Breast epithelium (tissue), 4 donors: Measurements from ENCODE around the gene UBE2G1. TPM values are rescaled to one million over a fixed set of nuclear protein-coding genes. Genes with fewer than 3 reads are reported as not detected.
A peak's percentile ranks its signal among the peaks of the same experiment; 100 is the strongest.

ENCODE experiments used
- DNase-seq, 2 donors: peaks; one replicate each; pipeline ENCODE4 v3.0.0-alpha.2; 2019; ENCODE audit warnings: low spot score in 2 of 2
- H3K27ac ChIP-seq, 2 donors: fragments of 200-600 bp; sonication (generic) in 1 of 2; one replicate each; pipeline ENCODE4 v1.5.1; 2016 to 2019; ENCODE audit warnings: mild to moderate bottlenecking in 1 of 2
- H3K27me3 ChIP-seq, 2 donors: fragments of 200-600 bp; sonication (generic) in 1 of 2; one replicate each; pipeline versions ENCODE4 v1.5.1 to v1.6.0; 2017 to 2019; ENCODE audit warnings: control low read depth in 1 of 2, mild to moderate bottlenecking in 1 of 2
- H3K36me3 ChIP-seq: fragments of 200-600 bp; one replicate; pipeline ENCODE4 v1.5.1; 2019
- H3K4me1 ChIP-seq, 2 donors: fragments of 200-600 bp; sonication (generic); one replicate each; pipeline ENCODE4 v1.5.1; 2016 to 2019; ENCODE audit warnings: control low read depth in 1 of 2
- H3K4me3 ChIP-seq, 3 donors: fragments of 200-600 bp; sonication (generic); 1 replicate in 2 of 3; 2 replicates in 1 of 3; pipeline ENCODE4 v1.5.1; 2016 to 2019; ENCODE audit warnings: mild to moderate bottlenecking in 3 of 3, moderate library complexity in 2 of 3
- H3K9me3 ChIP-seq, 2 donors: fragments of 200-600 bp; sonication (generic) in 1 of 2; one replicate each; pipeline ENCODE4 v1.5.1; 2016 to 2019; ENCODE audit warnings: control low read depth in 1 of 2
- CTCF ChIP-seq, 3 donors: fragments of 450-650 bp; IDR thresholded peaks; one replicate each; pipeline ENCODE4 v1.5.1; 2016 to 2017; ENCODE audit warnings: antibody characterized with exemption in 3 of 3, mild to moderate bottlenecking in 3 of 3, moderate library complexity in 3 of 3
- POLR2A ChIP-seq: fragments of 450-650 bp; IDR thresholded peaks from one replicate; pipeline ENCODE4 v1.6.1; 2016; ENCODE audit warnings: antibody characterized with exemption, mild to moderate bottlenecking, moderate library complexity
- POLR2AphosphoS5 ChIP-seq, 3 donors: sonication (generic); formaldehyde crosslinking; IDR thresholded peaks; one replicate each; pipeline ENCODE4 v1.6.1; 2017; ENCODE audit warnings: antibody characterized with exemption in 3 of 3
- intact Hi-C: fragments of 100-400 bp; cut with DNase I; formaldehyde crosslinking; loops from one replicate; pipeline ENCODE4 v1.15.1; 2023; ENCODE audit warnings: low total_unique reads
- total RNA-seq, 3 donors: library from RNA; depleted of rRNA; stranded (reverse); fragments of >200 nt; gene quantifications; one replicate each; pipeline ENCODE4 v1.1.0, GENCODE V29; 2016

The UBE2G1 gene
- total RNA-seq, 3 donors from 2014 or later, result 43.3 to 56.5 (median 43.4) TPM

DNA sequence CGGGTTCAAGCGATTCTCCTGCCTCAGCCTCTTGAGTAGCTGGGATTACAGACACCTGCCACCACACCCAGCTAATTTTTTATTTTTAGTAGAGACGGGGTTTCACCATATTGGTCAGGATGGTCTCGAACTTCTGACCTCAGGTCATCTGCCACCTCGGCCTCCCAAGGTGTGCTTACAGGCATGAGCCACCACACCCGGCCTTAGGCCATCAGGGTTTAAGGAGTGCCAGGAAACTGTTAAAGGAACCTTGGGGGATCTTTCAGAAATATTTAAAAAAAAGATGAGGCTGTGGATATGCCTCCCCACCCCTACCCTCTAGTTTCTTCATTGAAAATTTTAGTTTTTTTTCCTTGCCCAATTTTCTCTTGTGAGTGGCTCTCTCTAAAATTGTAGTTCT is 31.4 kb upstream of the UBE2G1 start:
- no peak overlapping the region for H3K27ac ChIP-seq
- no peaks in the 10 kb centered on the region for H3K9me3 ChIP-seq
- intact Hi-C loops, result no loop called here
- no peaks in the 10 kb centered on the region for H3K4me1 ChIP-seq
- TF ChIP-seq POLR2A (no peak), CTCF (IDR thresholded peaks at IDR 0.05) (no peak), POLR2AphosphoS5 (IDR thresholded peaks at IDR 0.05) (no peak)
- no peak for DNase-seq
- H3K27me3 ChIP-seq, result no peaks in the 10 kb centered on the region
- no peak overlapping the region for H3K4me3 ChIP-seq
- H3K36me3 ChIP-seq, result no peaks in the 10 kb centered on the region

DNA sequence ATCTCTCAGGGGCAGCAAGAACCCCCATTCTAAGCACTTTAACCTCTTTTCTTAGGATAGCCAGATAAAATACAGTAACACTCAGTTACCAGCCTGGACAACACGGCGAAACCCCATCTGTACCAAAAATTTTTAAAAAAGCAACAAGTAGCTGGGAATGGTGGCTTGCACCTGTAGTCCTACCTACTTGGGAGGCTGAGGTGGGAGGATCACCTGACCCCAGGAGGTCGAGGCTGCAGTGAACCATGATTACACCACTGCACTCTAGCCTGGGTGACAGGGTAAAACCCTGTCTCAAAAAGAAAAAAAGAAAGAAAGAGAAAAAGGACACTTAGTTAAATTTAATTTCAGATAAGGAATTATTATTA is 28.6 kb upstream of the UBE2G1 start:
- peak overlapping the region; percentile 55 to 65 for H3K27ac ChIP-seq
- H3K4me1 ChIP-seq, result no peaks in the 10 kb centered on the region

DNA sequence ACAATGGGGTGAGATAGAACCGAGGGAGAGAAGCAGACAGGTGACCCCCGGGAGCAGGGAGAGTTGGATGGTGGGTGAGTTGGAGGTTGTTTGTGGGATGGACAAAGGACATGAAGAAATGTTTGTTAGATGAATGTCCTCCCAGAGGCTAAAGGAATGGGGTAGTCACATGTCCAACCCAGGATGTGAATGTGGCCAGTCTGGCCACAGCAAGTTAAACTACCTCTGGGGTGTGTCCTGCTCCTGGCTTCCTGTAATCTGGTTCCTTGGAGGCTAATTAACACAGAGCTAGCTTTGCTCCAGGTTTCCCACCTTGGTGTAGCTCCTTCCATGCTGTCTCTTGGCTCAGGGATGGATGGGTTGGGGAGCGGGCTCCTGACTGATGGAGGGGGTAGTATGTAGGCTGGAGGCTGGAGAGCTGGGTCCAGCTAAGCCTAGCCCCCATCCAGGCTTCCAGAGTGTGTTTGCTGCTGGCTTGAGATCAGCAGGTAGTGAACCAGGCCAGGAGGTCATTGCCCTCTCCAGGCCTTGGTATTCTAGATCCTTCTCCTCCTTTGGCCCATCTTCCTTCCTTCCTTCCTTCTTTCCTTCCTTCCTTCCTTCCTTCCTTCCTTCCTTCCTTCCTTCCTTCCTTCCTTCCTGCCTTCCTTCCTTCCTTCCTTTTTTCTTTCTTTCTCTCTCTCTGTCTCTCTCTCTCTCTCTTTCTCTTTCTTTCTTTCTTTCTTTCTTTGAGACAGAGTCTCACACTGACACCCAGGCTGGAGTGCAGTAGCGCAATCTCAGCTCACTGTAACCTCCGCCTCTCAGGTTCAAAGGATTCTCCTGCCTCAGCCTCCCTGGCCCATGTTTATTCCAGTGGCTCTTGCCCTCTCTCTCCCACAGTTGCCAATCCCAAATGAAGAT is 28.0 kb upstream of the UBE2G1 start:
- Histone ChIP-seq H3K27me3 (no peaks in the 10 kb centered on the region), H3K36me3 (no peaks in the 10 kb centered on the region), H3K9me3 (no peaks in the 10 kb centered on the region), H3K4me1 (no peaks in the 10 kb centered on the region), H3K27ac (peak overlapping the region; percentile 65 to 89), H3K4me3 (peak overlapping the region in 1 of 3 donors; percentile 37)
- DNase-seq, result peak in 1 of 2 donors; percentile 43
- TF ChIP-seq CTCF (IDR thresholded peaks at IDR 0.05) (no peak), POLR2AphosphoS5 (IDR thresholded peaks at IDR 0.05) (no peak), POLR2A (no peak)
- intact Hi-C loops, result no loop called here

More for the DNA sequence above, 28.6 kb upstream of the UBE2G1 start:
- no peaks in the 10 kb centered on the region for H3K9me3 ChIP-seq
- H3K36me3 ChIP-seq, result no peaks in the 10 kb centered on the region
- no peaks in the 10 kb centered on the region for H3K27me3 ChIP-seq
- TF ChIP-seq CTCF (IDR thresholded peaks at IDR 0.05), result no peak
- TF ChIP-seq POLR2AphosphoS5 (IDR thresholded peaks at IDR 0.05), result no peak
- TF ChIP-seq POLR2A, result no peak
- intact Hi-C loops, result no loop called here
- no peak for DNase-seq
- H3K4me3 ChIP-seq, result no peak overlapping the region

DNA sequence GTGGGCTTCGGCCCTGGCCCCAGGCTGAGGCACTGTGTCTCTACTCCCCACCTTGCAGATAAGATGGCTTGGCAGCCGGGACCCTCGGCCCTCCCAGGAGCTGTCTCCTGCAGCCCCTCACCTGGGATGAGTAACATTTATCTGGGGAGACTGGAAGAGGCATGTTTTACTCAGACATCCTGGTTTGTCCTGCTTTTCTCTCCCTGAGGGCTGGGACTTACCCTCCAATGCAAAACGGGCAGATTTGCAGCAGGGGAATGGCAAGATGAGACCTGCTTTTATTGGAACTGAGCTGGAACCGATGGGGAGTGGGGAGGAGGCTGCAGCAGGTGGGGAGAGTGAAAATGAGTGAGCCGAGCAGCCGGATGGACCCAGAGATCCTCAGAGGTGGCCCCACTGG is 27.3 kb upstream of the UBE2G1 start:
- Histone ChIP-seq H3K27me3 (no peaks in the 10 kb centered on the region), H3K4me3 (peak overlapping the region in 1 of 3 donors; percentile 37), H3K4me1 (peaks cover 0 to 4% of the 10 kb centered on the region in 2 donors), H3K9me3 (no peaks in the 10 kb centered on the region), H3K36me3 (no peaks in the 10 kb centered on the region), H3K27ac (peak overlapping the region; percentile 65 to 89)
- intact Hi-C loops, result no loop called here
- TF ChIP-seq CTCF (IDR thresholded peaks at IDR 0.05), result no peak
- TF ChIP-seq POLR2A, result no peak
- no peak for TF ChIP-seq POLR2AphosphoS5 (IDR thresholded peaks at IDR 0.05)
- peak in 1 of 2 donors; percentile 36 for DNase-seq

GRCh38 chr17:4389079-4389478 is 22.6 kb upstream of the UBE2G1 start:
- peak in 1 of 2 donors; percentile 59 for DNase-seq
- Histone ChIP-seq H3K27ac (peak overlapping the region; percentile 26 to 38), H3K9me3 (no peaks in the 10 kb centered on the region), H3K27me3 (no peaks in the 10 kb centered on the region), H3K4me3 (no peak overlapping the region), H3K36me3 (no peaks in the 10 kb centered on the region), H3K4me1 (peaks cover 0 to 5% of the 10 kb centered on the region in 2 donors)
- no peak for TF ChIP-seq POLR2A
- no peak for TF ChIP-seq CTCF (IDR thresholded peaks at IDR 0.05)
- no peak for TF ChIP-seq POLR2AphosphoS5 (IDR thresholded peaks at IDR 0.05)
- intact Hi-C loops, result no loop called here
